Umbilical cord (tissue), 2 donors: Measurements from ENCODE around the gene CFAP54. TPM values are rescaled to one million over a fixed set of nuclear protein-coding genes. Genes with fewer than 3 reads are reported as not detected.

ENCODE experiments used
- DNase-seq: peaks from one replicate; pipeline ENCODE4 v3.0.0-alpha.2; 2015; ENCODE audit warnings: low spot score
- total RNA-seq: library from RNA; depleted of rRNA; stranded (reverse); fragments of >200 nt; gene quantifications from one replicate; pipeline ENCODE4 v1.2.3, GENCODE V29; 2014; ENCODE audit warnings: low replicate concordance; ENCODE audit not compliant: insufficient read depth

The CFAP54 gene
- total RNA-seq, 1 donor from 2014 or later: 17.1 TPM

DNA sequence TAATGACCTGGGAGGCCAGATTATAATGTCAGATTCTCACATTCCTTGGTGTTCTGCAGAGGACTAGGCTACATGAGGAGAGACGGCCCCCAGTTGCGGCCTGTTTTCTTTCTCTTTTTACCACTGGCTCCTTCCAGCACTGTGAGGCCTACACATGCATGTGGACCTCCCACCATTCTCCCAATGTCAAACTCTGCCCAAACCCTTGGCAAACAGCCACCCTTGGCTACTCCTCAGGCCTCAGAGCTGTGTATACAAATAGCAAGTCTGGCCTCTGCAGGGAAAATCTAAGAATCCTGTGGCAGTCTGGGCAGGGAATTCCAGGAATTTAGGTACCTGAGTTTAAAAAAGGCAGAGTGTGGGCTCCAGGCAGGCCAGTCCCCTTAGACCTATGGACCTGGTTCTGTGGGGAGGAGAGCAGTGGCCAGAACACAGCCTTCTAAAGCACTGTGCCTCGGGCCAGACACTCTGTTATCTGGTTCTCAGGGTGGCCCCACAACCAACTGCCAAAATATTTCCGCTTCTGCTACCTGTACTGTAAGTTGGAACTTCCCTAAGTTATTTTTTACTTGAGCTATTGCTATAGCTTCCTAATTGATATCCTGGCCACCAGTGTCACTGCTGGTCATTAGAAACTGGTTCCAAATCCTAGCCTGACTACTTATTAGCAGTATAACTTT is 397.8 kb downstream of the CFAP54 start:
- peak; percentile 75 for DNase-seq

DNA sequence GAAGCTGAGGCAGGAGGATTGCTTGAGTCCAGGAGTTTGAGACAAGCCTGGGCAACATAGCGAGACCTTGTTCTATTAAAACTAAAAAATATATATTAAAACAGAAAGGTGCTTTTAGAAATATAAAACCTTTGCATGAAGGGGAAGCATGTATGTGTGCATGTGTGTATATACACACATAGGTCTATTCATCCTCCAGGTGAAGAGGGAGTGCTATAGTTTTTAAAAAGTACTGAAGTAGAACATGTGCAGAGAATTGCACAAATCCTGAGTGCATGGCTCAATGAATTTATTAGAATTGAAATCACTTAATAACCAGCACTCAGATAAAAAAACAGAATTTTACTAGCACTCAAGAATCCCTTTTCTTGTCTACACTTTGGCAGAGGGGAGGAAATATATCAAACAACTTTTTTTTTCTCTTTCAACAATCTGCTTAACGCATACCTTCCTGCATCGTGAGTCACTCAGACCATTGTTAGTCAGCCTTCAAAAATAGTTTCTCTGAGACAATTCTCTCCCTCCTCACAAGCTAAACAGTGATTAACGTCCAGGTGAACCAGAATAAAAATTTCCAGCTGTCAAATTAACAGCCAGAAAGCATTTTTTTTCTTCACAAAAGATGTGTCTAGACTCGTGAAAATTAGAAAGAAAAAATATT is 400.0 kb downstream of the CFAP54 start:
- peak; percentile 17 for DNase-seq

DNA sequence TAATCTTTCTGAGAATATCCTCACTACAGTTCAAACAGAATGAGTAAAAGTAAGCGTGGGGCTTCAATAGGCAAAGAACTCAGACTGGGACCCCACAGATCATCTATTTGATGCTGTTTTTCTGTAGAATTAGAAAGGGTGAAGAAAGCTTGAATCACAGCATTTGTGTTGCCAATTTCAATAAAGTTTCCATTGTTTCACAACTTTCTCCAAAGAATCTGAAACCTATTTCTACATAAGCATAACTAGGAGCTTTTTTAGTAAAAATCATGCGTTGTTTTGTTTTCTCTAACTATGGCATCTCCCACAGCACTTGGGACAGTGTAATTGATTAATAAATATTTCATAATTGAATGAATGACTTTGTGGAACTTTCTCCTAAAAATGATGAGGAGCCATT is 401.0 kb downstream of the CFAP54 start:
- no peak for DNase-seq

DNA sequence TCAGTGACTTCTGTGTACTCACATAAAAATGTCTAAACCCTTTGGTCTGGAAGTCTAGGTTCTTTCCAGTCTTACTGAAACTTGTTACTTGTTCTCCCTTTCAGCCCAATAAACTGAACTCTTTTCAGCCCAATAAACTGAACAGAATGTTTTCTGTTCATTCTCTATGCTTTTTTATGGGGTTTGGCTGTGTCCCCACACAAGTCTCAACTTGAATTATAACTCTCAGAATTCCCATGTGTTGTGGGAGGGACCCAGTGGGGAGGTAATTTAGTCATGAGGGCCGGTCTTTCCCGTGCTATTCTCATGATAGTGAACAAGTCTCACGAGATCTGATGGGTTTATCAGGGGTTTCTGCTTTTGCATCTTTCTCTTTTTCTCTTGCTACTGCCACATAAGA is 402.7 kb downstream of the CFAP54 start:
- no peak for DNase-seq

DNA sequence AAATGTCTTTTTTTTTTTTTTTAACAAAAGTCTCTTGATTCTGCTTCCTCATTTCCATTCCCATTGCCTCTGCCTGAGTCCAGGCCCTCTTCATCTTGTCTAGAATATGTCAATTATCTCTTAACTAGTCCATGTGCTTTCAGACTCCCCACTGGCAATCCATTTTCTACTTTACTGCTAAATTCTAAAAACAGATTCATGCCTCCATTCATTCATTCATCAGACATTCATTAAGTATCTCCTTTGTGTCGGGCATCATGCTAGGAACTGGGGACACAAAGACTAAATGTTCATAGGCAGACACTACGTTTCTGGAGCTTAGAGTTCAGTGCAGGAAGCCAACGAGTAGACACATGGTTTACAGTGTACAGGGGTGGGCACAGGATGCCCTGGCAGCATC is 408.0 kb downstream of the CFAP54 start:
- DNase-seq: no peak

DNA sequence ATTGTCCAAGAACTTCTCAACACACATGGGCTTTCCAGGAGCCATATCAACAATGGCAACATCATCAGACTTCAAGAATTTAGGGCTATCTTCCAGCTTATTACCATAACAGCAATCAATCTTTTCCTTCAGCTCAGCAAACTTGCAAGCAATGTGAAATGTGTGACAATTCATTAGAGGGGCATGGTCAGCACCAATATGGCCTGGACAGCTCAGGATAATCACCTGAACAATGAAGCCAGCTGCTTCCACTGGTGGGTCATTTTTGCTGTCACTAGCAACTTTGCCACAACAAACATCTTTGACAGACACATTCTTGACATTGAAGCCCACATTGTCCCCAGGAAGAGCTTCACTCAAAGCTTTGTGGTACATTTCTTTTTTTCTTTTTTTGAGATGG is 411.8 kb downstream of the CFAP54 start:
- DNase-seq: no peak

DNA sequence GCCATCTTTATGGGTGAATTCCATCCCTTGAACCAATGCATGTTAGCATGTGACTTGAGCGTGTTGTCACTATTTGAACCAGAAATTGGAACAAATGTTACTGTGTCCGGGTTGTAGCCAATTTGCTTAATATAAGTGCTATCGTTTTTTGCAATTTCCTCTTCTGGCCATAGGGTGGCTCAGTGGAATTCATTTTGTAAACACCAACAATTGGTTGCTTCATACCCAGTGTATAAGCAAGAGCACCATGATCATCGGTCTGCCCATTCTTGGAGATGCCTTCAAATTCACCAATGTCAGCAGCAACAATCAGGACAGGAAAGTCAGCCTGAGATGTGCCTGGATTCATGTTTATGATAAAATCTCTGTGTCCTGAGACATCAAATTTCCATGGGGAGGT is 412.7 kb downstream of the CFAP54 start:
- DNase-seq: no peak

DNA sequence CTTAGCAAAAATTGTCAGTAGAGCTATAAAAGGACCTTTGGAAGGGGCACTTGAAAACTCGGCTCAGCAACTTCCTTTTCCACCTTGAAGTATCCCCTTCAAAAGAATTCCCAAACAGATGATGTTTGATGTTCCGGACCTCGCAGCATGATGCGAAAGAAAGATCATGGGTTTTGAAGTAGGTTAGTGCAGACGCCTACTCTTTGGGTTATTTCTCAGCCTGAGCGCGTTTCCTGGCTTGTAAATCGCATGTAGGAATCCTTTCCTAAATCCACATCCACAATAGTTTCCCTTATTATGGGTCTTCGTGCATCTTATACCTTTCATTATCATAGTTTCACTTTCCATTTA is 417.1 kb downstream of the CFAP54 start:
- no peak for DNase-seq

DNA sequence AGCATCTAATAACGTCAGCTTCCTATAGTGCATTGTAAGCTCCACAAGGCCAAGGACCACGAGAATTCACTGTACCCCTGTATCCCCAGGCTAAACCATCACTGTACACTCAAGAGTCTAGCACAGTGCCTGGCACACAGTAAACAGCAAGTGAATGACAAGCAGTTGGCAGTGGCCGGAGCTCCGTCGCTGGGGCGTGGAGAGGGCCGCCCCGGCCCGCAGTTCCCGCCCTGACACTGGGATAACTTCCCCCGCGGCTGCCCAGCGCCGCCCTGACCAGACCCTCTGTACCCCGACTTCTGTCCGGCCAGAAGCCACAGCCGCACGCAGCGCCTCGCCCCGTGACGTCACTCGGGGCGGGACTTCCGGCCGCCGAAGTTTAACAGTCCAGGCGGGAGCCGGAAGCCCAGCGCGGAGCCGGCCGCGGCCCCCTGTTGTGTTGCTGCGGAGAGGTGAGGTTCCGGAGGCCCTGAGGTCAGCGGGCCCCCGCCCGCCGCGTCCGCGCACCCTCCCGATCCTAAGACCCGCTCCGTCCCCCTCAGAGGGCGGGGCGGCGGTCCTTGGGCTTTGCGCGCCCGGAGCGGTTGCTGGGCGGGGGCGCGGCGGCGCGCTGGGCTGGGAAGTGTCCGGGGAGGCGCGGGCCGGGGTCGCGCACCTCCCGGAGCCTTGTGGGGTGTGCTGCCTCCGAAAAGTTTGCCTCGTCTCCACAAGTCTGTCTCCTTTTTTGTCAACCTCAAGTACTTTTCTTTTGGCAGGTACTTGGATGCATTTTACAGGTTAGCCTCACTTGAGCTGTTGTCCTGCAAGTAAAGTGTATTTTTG is 417.7 kb downstream of the CFAP54 start, which contains the start of gene NEDD1:
Gene NEDD1, plus strand, starts transcription at position 409 of the 822 bp plus-strand sequence. CDS start 2,503 bp downstream, outside the sequence.
- peak; percentile 83 for DNase-seq

DNA sequence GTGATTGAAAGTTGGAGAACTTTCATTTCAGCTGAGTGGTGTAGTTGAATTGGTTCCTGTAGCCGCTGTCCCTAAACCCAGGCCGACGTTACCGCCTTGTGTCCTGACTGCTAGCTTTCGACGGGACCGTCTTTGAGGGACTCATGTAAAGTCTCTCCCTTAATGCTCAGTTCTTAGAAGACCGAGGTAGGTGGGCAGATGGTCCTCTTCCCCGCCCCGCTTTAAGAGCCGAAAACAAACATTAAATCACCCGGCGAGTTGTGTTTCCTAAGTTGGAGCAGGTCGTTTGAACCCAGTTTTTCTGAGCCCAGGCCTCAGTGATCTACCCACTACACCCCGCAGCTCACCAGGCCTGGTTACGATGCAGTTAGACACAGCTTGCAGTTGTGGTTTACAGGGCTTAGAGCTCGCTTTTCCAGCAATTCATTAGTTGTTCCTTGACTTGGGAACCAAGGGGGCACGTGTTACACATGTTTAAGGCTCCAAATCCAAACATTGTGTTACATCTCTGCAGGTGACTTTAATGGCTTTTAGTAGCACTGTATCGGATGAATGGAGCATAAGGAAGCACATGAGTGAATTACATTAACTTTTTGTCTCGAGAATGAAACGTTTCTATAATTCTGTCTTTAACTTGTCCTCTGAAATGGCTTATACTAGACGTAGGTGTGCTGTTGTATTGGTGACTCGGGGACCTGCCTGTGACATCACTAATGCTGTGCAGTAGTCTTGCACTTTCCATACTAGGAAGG is 418.5 kb downstream of the CFAP54 start:
- DNase-seq: peak; percentile 32

DNA sequence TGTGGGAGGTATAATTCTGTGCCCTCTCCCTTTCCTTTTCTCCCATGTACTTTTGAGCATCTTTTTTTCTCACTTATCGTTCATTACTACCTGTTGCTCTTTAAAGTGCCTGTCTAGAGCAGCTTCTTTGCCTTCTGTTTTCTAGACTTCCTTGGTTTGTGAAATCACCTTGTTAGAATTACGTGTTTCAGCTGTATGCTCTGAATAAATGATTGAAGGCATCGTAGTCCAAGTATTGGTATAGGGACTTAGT is 419.0 kb downstream of the CFAP54 start:
- no peak for DNase-seq

DNA sequence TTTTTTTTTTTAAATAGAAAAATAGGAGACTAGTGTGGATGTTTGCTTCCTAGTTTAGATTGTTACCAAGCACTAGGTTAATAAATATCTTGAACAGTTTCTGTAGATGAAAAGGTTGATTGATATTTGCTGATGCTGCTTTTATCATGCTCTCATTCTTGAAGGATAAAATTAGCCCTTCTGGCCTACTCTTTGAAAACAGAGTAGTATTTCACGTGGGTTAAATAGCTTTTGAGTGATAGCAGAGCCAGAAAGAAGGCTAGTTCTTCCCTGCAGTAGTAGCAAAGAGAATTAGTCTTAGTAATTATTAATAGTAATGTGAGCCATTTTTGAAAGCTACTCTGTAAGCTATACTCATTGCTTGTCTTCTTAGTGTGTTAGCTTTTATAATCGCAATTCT is 422.9 kb downstream of the CFAP54 start:
- no peak for DNase-seq

DNA sequence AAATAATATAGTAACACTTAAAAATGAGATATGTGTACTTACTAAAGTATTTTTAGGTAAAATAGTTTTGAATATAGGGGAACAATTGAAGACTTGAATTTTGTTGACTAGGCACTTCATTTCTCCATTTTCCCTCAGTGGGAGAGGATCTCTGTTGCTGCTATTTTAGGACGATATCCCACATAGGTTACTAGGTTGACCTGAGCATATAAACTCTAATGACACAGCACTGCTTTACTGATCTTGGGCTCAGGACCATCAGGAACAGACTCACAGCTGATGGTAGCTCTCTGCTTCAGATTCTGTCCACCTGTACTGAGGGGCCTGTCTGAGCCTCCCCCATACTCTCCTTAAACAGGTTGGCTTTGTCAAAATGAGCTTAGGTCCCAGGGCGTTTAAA is 423.6 kb downstream of the CFAP54 start:
- DNase-seq: no peak

DNA sequence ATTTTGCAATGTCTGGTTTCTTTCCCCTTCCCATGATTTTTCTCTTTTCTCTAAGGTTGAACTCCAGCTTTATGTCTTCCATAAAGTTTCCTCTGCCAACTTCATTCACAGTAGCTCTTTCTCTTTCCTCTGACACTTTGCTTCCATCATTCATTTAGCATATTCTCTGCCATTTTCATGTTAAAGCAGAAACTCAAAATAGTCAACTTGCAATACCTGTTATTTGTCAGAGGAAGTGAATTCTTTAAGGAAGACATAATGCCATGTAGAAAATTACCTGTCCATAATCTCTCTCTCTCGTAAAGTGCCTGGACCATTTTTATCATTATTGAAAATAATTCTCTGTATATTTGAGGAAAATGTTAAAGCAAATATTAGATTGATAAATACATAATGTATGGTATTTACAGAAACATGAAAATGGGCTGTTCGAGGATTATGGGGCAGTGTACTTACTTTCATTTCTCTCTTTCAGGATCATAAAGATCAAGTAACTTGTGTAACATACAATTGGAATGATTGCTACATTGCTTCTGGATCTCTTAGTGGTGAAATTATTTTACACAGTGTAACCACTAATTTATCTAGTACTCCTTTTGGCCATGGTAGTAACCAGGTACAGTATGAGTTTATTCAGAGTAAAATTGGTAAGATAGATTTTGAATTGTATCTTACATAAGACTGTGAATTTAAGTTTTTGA is 430.3 kb downstream of the CFAP54 start:
- no peak for DNase-seq

Other genes with a start within 250 kb of the CFAP54 start
- gene CDK17, start 89.1 kb upstream of the CFAP54 start, total RNA-seq: 124 TPM